GM18519 (cell line): ENCODE results near the gene KRTAP5-1.

ENCODE experiments used
- ATAC-seq: cut with Tn5 transposase; IDR thresholded peaks from one replicate; pipeline ENCODE4 v1.9.1; 2021; ENCODE audit warnings: mild to moderate bottlenecking, moderate library complexity; ENCODE audit not compliant: unreplicated experiment, low FRiP score

The KRTAP5-1 gene

GRCh38 chr11:1547467-1548098 lies 37.5 kb downstream of the KRTAP5-1 start:
- ATAC-seq: no peak

- no peak for ATAC-seq
Observed at GRCh38 chr11:1546536-1547466, 38.3 kb downstream of the KRTAP5-1 start.

GRCh38 chr11:1546077-1546535 lies 39.0 kb downstream of the KRTAP5-1 start:
- no peak for ATAC-seq

- ATAC-seq: no peak
Observed at GRCh38 chr11:1545432-1545831, 39.7 kb downstream of the KRTAP5-1 start.

GRCh38 chr11:1544536-1544935 lies 40.5 kb downstream of the KRTAP5-1 start:
- ATAC-seq: no peak

GRCh38 chr11:1543606-1544263 lies 41.3 kb downstream of the KRTAP5-1 start:
- no peak for ATAC-seq

- no peak for ATAC-seq
Observed at GRCh38 chr11:1542267-1542666, 42.8 kb downstream of the KRTAP5-1 start.

- no peak for ATAC-seq
Observed at GRCh38 chr11:1541474-1542204, 43.4 kb downstream of the KRTAP5-1 start.

GRCh38 chr11:1540074-1540473 lies 45.0 kb downstream of the KRTAP5-1 start:
- no peak for ATAC-seq

- ATAC-seq: no peak
Observed at GRCh38 chr11:1538153-1538552, 46.9 kb downstream of the KRTAP5-1 start.

GRCh38 chr11:1536065-1536843 lies 48.8 kb downstream of the KRTAP5-1 start:
- ATAC-seq: no peak

GRCh38 chr11:1534682-1535081 lies 50.4 kb downstream of the KRTAP5-1 start:
- ATAC-seq: no peak
